HG03469 (cell line): ENCODE measurements around the gene LATS2.

ENCODE experiments used
- ATAC-seq: cut with Tn5 transposase; IDR thresholded peaks from one replicate; pipeline ENCODE4 v1.9.1; 2021; ENCODE audit warnings: mild to moderate bottlenecking, moderate library complexity, moderate number of reproducible peaks; ENCODE audit not compliant: unreplicated experiment

The LATS2 gene

DNA sequence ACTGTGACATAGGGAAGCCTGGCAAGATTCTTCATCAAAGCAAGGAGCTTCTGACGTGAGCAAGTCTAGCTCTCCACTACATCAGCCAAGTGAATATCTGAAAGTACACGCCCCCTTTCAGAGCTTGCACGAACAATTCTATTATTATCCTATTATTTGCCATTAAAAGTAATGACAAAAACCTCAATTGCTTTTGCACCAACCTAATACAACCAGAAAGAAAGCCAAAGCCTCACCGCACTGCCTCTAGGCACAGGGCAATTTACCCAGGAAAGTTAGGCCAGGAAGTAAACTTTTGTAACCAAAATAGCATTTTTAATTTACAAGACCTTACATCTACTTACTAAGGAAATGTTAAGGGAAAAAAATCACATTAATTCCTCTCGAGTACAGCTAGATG, 41.2 kb downstream of the LATS2 start:
- no peak for ATAC-seq

DNA sequence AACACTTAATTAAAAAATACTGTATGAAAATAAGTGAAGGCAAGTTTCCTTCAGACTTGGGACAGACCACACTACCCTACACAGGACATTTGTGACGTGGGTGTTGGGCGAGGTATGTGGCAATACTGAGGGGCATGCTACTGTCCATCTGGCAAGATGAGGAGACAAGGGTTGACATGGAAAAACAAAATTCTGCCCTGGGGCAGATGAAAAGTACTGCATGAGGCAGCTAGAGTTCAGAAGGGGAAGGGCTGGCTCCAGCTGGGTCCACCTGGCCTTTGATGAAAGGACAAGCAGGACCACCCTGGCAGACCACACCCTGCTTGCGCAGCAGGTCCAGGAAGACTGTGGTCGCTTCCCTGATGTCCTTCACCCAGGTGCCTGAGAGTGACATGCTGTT, 43.2 kb downstream of the LATS2 start:
- no peak for ATAC-seq

DNA sequence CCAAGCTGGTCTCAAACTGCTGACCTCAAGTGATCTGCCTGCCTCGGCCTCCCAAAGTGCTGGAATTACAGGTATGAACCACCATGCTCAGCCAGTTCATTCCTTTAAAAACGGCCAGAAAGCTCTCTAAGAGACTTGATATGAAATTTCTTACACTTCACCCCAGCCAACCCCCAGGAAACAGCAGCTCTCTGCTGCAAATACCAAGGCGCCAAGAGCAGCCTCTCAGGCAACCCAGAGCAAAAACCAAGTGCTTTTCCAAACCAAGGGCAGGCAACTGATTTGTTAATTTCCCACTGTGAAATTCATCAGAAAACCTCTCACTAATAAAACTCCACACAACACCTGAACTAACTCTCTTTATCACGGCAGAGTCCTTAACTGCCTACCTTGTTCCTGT, 44.9 kb downstream of the LATS2 start:
- no peak for ATAC-seq

DNA sequence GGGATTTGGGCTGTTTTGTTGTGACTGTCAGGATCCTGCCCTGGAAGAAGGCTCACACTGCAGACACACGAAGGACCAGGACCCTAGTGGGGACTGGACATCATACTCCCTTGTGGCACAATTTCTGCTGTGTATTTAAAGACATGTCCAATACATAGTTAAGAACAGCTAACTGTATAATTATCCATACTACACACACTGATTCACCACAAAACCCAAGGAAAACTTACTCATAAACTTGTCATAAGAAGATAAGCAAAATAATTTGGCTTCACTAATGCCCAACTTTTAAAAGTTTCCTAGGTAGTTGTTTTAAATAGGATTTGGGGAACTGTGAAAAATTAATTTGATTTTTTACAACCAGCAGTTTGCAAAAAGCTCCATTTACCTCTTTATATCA, 46.1 kb downstream of the LATS2 start:
- no peak for ATAC-seq

DNA sequence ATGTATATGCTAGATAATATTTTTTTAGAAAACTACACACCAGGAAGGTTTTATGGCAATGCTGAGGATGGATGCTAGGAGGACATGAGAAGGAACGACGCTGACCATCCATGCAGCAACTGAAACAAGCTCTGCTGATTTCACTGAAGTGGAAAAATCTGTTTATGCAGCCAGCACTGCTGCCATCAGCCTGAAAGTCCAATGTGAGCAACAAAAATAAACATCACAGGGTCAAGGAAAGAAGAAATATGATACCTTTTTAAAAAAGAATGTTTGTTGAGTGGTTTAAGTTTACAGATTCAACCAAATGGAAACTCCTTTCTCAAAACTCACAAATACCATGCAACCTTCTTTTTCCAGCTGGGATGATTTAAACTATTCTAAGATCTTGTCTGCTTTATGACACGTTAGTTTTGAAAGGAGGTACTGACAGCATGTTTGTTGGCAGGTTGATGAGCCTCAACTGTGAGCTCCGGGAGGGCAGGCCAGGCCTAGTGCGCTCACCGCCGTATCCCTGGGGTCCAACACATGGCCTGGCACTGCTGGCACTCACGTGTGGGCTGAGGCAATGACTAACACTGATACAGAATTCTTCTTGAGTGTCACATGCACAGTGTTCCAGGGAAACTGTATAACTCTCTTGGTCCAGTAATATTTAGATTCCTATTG, 46.8 kb downstream of the LATS2 start:
- no peak for ATAC-seq

DNA sequence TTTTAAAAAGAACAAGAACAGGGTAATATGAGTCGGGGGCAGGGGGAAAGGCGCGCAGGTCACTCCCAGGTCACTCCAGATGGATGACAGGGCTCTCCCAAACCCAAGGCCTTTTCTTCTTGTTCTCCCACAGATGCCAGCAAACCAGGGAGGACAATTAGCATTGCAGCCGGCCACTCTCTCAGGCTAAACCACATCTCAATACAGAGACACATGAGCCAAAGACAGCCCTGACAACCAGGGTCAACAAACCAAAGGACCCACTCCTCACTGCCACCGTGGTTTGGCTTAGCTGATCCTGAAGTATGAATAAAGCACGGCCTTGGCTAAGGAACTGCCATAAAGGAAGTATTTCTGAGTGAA, 47.3 kb downstream of the LATS2 start:
- no peak for ATAC-seq

DNA sequence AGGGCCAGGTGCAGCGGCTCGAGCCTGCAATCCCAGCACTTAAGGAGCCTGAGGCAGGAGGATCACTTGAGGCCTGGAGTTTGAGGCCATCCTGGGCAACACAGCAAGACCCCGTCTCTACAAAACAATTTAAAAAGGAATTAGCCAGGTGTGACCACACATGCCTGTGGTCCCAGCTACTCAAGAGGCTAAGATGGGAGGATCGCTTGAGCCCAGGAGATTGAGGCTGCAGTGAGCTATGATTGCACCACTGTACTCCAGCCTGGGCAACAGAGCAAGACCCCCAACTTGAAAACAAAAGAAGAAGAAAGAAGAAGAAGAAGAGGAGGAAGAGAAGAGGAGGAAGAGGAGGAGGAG, 47.7 kb downstream of the LATS2 start:
- ATAC-seq: no peak

DNA sequence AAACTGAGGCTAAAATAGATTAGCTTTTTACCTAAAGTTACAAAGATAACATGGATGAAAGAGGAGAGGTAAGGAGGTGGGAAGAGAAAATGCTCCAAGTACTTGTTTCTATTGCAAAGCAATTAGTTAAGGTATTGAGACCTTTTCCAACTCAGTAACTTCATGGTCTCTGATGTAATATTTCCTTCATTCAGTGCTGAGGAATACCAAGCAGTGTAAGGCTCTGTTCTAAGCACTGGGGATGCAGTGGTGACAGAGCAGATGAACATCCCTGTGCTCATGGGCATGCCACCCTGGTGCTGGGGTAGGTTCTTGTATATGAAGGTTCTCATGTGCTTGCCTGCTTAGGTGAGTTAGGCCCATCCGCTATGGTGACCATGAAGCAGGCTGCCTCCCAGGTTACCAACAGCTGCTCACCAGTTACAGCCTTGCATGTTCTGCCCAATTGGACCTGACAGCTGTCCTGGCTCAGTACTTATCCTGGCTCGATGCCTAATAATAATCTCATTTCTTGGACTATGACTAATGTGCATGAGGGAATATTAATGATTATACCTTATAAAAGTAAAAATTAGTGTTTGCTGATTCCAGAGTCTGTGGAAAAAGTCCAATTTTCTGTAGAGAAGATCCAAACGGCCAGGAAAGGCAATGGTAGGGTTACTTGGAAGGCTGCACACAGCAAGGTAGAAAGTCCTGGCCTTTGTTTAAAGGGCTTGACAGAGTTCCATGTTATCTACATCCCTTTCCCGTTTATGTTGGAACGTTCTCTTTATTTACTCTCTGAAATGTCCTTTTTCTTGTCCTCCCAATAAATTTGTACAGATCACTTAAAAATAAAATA, 48.3 kb downstream of the LATS2 start:
- no peak for ATAC-seq

DNA sequence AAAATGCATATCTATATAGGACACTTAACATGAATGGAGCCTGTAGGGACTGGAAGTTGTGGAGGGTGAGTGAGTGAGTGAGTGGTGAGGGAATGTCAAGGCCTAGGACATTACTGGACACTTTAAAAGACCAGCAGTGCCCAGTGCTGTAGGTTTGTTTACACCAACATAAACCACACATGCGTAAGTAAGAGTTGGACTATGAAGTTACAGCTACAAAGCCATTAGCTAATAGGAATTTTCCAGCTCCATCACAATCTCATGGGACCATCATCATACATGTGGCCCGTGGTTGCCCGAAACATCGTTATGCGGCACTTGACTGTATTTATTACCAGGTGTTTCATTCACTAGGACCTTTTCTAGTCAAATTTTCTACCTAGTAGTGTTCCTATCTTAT, 49.2 kb downstream of the LATS2 start:
- ATAC-seq: no peak

DNA sequence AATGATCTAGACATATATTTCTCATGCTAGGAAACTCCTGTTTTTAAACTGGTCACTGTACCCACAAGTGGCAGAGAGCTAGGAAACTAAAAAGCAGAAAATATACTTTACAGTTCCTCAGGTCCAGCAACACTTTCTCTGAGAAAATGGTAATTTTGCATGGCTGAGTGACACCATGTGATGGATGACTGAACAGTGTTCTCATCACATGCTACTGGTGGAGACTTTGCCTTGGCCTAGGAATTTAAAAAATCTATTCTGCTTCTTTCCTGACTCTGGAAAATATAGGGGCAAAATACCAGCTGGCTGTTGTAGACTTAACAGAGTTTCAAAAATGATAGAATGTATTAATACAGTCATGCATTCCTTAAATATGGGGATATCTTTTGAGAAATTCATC, 50.0 kb downstream of the LATS2 start:
- ATAC-seq: no peak

DNA sequence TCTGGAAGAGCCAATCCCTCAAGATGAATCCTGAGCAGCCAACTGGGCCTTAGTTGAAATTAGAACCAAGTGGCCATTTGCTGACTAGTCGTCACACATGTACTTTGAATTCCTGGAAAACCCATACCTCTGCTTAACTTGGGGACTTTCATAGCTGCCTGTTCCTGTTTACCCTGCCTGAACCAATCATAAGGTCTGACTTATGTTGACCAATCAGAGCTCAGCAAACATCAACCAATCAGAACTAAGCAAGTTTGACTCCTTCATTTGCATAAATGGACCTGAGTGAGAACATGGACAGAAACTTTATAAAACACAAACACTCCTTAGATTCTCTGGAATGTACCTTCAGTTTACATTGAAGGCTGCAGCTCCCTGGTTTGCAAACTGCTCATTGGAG, 50.8 kb downstream of the LATS2 start:
- ATAC-seq: no peak

DNA sequence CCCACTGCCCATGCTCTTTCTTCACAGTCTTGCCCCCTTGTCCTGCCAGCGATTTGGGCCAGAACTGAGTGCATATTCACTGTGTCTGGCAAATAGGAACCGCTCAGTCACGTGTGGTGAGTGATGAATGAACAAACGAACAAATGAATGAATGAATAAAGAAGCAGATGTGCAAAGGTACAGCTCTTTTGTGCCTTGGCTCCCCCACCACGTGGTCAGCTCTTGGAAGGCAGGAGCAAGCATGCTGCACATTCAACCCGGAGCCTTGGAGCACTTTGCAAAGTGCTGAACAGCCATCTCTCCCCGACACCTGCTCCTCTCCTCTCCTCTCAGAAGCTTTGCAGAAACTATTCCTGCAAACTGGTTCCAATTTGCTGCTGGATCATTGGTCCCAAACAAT, 52.4 kb downstream of the LATS2 start:
- ATAC-seq: no peak

DNA sequence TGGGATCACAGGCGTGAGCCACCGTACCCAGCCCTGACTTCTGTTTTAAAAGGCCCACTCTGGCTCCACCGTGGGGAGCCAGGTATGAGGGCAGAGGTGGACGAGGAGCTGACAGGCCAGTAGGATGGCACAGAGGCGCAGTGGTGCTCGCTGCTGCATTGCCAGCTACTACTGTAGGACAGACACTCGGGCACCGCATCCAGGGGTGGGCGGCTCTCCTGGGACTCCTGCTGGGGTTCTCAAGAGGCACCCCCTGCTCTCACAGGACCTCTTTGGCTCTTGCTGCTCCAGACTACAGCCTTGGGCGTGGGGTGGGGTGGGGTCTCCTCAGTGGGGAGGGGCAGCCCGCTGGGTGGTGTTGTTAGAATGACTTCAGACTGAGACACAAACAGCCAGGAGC, 53.4 kb downstream of the LATS2 start:
- no peak for ATAC-seq

DNA sequence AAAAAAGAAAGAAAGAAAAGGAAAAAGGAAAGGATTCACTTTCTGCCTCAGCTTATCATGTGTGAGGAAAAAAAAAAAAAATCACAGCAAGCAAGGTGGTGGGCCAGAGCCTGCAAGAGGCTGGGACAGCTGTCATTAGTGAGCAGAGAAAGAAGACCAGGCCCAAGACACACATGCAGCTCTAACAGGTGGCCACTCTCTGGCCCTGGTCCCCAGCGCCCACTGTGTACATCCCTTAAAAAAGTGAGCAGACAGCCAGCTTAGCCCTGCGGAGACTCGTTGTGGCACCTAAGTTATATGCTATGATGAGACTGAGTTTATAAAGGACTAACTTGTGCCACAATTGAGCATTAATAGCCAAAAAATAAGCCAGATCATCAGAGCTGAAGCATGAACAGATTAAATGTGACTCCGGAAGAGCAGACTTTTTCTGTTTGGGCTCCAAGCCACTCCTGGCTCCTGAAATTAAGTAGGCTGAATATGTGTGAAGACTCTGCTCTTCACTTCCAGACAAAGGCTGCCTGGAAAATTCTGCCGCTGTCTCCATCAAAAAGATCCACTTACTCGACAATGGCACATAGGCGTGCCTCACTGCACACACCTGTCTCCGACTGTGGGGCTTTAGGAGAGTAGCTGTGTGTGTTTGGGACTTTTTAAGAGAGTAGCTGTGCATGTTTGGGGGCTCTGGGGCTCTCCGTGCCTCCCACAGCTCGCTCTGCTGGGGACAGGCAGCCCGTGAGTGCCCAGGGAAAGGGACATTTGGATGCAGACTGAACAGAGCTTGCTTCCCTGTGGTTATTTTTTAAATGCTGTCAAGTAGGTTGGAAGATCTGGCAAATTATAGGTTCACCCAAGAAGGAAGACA, 55.0 kb downstream of the LATS2 start:
- ATAC-seq: no peak

DNA sequence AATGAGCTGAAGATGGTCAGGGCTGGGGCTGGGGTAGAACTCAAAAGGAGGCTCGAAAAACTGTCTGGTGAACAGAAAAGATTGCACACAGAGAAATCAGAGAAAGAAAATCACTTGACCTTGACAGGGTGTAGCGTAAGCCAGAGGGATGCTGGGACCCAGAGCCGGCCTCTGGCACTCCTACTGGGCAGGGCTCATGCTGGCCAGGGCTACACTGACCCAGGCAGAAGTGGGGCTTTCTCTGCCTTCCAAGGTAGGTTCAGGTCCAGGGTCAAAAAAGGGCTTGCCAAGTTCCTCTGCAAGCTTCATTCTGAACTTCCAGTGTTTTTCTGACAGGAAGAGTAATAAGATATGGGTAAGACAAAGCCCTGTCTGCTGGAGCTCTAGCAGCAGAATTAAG, 56.2 kb downstream of the LATS2 start:
- ATAC-seq: no peak

DNA sequence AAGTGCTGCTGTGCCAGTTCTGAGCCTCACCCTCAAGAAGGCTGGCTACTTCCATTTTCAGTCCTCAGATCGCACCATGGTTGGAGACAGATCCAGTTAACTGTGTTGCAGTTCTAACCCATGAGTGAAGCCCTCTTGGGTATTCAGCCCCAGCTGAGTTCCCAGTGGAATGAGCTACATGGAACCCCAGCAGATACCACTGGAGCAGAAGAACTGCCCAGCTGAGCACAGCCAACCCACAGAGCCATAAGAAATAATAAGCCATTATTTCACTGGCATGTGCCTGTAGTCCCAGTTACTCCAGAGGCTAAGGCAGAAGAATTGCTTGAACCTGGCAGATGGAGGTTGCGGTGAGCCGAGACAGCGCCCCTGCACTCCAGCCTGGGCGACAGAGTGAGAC, 59.9 kb downstream of the LATS2 start:
- no peak for ATAC-seq

DNA sequence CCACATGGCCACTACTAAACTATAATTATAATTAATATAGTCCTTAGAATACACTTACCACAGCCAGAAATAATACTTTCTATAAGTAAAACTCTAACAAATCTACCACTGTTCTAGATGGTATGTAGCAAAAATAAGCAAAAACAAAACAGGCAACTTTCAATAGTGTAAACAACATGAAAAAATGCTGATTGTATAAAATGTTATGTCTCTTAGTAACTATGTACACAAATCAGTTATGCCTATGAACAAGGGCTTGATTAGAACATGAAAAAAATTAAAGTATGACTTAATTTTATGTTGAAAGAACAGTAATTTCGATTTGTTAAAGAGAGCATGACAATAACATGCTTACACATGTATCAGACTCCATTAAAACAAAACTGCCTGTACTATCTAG, 60.7 kb downstream of the LATS2 start:
- ATAC-seq: no peak

DNA sequence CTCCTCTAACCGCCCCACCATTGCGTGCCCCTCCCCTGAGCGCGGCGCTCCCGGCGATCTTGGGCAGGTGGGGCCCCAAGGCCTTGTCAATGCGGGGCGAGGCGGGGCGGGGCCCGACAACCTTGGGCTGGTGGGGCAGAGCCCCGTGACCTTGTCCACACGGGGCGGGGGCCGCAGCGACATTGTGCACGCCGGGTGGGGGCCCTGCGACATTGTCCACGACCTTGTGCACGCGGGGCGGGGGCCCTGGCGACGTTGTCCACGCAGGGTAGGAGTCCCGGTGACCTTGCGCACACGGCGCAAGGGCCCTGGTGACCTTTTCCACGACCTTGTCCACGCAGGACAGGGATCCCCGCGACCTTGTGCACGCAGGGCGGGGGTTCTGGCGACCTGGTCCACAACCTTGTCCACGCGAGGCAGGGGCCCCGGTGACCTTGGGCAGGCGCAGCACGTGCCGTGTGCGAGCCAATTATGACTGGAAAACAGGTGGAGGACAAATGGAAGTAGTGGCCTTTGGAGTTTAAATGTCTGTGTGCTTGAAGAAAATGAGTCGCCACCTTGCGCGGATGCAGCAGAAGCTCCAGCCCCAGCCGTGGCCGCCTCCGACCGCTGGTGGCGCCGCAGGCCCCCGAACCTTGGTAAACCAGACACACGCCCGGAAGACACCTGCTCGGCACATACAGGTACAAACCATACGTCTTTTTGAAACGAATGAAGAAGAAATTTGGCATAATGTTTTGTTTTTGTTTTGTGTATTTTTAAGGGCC, 62.6 kb downstream of the LATS2 start:
- ATAC-seq: no peak

DNA sequence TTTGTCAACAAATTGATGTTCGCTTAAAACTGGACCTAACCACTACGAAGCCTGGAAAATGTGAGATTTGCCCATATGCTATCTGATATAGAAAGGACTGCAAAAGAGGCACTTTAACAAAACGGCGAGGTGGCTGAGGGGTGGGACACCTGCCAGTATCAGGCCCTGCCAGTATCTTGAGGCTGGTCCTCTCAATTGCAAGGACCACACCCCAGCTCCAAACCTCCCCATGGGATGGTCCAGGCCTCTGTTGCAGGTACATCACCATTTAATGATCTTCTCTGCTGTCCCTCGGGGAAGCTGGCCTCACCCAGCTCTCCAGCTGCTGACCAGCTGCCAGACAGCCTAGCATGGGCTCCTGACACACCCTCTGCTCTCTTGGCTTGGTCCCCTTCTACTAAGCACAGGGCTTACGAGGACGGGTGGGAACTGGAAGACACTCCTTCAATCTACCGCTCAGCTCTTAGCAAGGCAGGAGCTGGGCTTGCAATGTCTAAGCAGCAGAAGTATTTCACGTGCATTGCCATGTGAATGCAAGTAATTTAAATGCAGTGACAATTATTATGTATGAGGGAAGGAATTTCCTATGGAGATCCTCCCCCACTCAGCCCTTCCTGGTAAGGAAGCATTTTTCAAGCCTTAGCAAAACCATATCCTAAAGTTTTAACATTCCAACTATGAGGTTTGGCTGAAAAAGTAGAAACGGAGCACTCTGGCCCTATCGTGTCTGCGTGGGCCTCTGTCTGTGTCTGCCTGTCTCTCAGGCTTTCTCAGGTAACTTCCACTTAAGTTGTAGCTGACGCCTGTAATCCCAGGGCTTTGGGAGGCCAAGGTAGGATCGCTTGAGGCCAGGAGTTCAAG, 63.9 kb downstream of the LATS2 start:
- no peak for ATAC-seq

DNA sequence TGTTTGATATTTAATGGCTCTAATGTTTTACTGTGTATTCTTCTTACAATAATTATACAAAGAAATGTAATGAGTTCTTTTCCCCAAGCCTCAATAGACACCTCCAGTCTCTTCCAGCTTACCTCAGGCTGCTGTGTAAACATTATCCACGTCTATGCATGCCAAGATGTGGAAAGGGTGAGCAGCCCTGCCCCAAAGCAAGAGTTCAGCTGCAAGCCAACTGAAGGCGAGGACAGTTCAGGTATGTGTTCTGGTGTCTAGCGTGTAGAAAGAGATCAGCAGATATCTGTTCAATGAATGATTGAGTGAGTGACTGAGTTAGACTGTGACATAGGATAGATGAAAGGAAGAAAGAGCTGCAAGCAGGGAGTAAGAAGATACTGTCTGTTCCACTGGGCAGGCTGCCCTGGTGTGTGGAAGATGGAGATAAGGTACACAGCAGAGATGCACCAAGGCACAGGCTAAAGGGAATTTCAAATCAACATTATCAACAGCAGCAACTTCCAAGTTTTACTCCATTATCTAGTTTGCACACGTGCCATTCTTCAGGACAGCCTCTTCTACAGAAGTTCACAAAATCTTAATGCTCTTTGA, 66.0 kb downstream of the LATS2 start:
- no peak for ATAC-seq
